Measurements from ENCODE around the gene AKR1B15. TPM values are rescaled to one million over a fixed set of nuclear protein-coding genes. Genes with fewer than 3 reads are reported as not detected.
"Not testable (repeated sequence)": the region's sequence is repeated elsewhere in the genome, so short reads cannot be mapped to it uniquely, and the experiment has no call there.

AKR1B15 gene
- total RNA-seq, 2 experiments from 2014 or later: not detected

- intact Hi-C loops (cut with micrococcal nuclease): no loop called here
- CTCF ChIA-PET: interaction anchor here (2.2 kb wide), 1 partner anchor 8 kb away, joined by 8 read pairs; no protein-coding TSS in a partner anchor
- no peak overlapping the region for H3K27ac Mint-ChIP-seq
- no peak overlapping the region for H3K4me3 Mint-ChIP-seq
- TF ChIP-seq CTCF (IDR thresholded peaks at IDR 0.05): no peak
- POLR2A ChIA-PET: no interaction called here
- DNase-seq (no peak), ATAC-seq (no peak)
- H3K4me1 Mint-ChIP-seq (ENCODE audit: low read depth): no peaks in the 10 kb centered on the region
- no peaks in the 10 kb centered on the region for H3K9me3 Mint-ChIP-seq
- peaks cover 12% of the 10 kb centered on the region for H3K27me3 Mint-ChIP-seq
- no peaks in the 10 kb centered on the region for H3K36me3 Mint-ChIP-seq (ENCODE audit: low read depth)
These were observed 9.4 kb upstream of the AKR1B15 start for GRCh38 chr7:134539380-134540004.

GRCh38 chr7:134541501-134542194, 7.3 kb upstream of the AKR1B15 start:
- H3K9me3 Mint-ChIP-seq; POLR2A ChIA-PET; DNase-seq; H3K36me3 Mint-ChIP-seq (ENCODE audit: low read depth); H3K4me3 Mint-ChIP-seq; H3K4me1 Mint-ChIP-seq (ENCODE audit: low read depth); ATAC-seq; intact Hi-C loops (cut with micrococcal nuclease); H3K27ac Mint-ChIP-seq; CTCF ChIA-PET: not testable (repeated sequence)
- peaks cover 21% of the 10 kb centered on the region for H3K27me3 Mint-ChIP-seq

- intact Hi-C loops (cut with micrococcal nuclease): no loop called here
- Mint-ChIP-seq H3K27ac (no peak overlapping the region), H3K4me1 (ENCODE audit: low read depth) (no peaks in the 10 kb centered on the region), H3K4me3 (no peak overlapping the region), H3K9me3 (no peaks in the 10 kb centered on the region), H3K27me3 (peaks cover 22% of the 10 kb centered on the region), H3K36me3 (ENCODE audit: low read depth) (no peaks in the 10 kb centered on the region)
- ATAC-seq (no peak), DNase-seq (no peak)
- ChIA-PET CTCF (interaction anchor here (0.7 to 1.3 kb wide), 2 partner anchors 91 to 109 kb away, joined by 3 to 4 read pairs; no protein-coding TSS in a partner anchor), POLR2A (no interaction called here)
- no peak for TF ChIP-seq CTCF (IDR thresholded peaks at IDR 0.05)
These were observed 6.6 kb upstream of the AKR1B15 start for GRCh38 chr7:134542195-134542771.

- Mint-ChIP-seq H3K27me3 (peaks cover 20% of the 10 kb centered on the region), H3K27ac (no peak overlapping the region), H3K4me3 (no peak overlapping the region), H3K36me3 (ENCODE audit: low read depth) (no peaks in the 10 kb centered on the region), H3K4me1 (ENCODE audit: low read depth) (no peaks in the 10 kb centered on the region), H3K9me3 (no peaks in the 10 kb centered on the region)
- CTCF ChIA-PET: interaction anchor here (1.1 kb wide), 1 partner anchor 31 kb away, joined by 3 read pairs; no protein-coding TSS in a partner anchor
- no peak for TF ChIP-seq CTCF (IDR thresholded peaks at IDR 0.05)
- no peak for ATAC-seq
- POLR2A ChIA-PET: no interaction called here
- no peak for DNase-seq
- intact Hi-C loops (cut with micrococcal nuclease): no loop called here
These were observed 3.5 kb upstream of the AKR1B15 start for GRCh38 chr7:134545380-134545779.

- no peaks in the 10 kb centered on the region for H3K4me1 Mint-ChIP-seq (ENCODE audit: low read depth)
- no peaks in the 10 kb centered on the region for H3K36me3 Mint-ChIP-seq (ENCODE audit: low read depth)
- H3K27ac Mint-ChIP-seq: no peak overlapping the region
- ATAC-seq (no peak), DNase-seq (no peak)
- CTCF ChIA-PET: interaction anchor here (1.1 kb wide), 1 partner anchor 32 kb away, joined by 3 read pairs; no protein-coding TSS in a partner anchor
- intact Hi-C loops (cut with micrococcal nuclease): loop anchor here (2.0 kb wide), 1 partner anchor 113 kb away; no protein-coding TSS in a partner anchor
- no peak overlapping the region for H3K4me3 Mint-ChIP-seq
- no peak for TF ChIP-seq CTCF (IDR thresholded peaks at IDR 0.05)
- POLR2A ChIA-PET: no interaction called here
- H3K9me3 Mint-ChIP-seq: no peaks in the 10 kb centered on the region
- peaks cover 16% of the 10 kb centered on the region for H3K27me3 Mint-ChIP-seq
These were observed 3.0 kb upstream of the AKR1B15 start for GRCh38 chr7:134545918-134546317.
